K562 (cell line): ENCODE results near the gene AHCYL1. TPM values are rescaled to one million over a fixed set of nuclear protein-coding genes. Genes with fewer than 3 reads are reported as not detected.

Experiments used
- EP300 ChIP-seq: IDR thresholded peaks from 2 replicates; pipeline ENCODE4 v1.6.1; 2012; ENCODE audit warnings: low read length, improper control_type of control experiment
- ESRRA ChIP-seq: fragments of 450-650 bp; IDR thresholded peaks from 2 replicates; pipeline ENCODE4 v1.6.1; 2014; ENCODE audit warnings: low read depth, mild to moderate bottlenecking, moderate library complexity, borderline replicate concordance
- HEY1 ChIP-seq: fragments of 250-450 bp; sonication (Bioruptor Pico); IDR thresholded peaks from 2 replicates; pipeline ENCODE4 v1.5.0; 2020; ENCODE audit warnings: mild to moderate bottlenecking, moderate library complexity, borderline replicate concordance
- HLTF ChIP-seq: fragments of 450-650 bp; IDR thresholded peaks from 2 replicates; pipeline ENCODE4 v1.6.1; 2016
- HMG20B ChIP-seq: fragments of 250-450 bp; sonication (Bioruptor Pico); IDR thresholded peaks from 2 replicates; pipeline ENCODE4 v1.5.0; 2021; ENCODE audit warnings: mild to moderate bottlenecking
- KHSRP ChIP-seq: fragments of 450-650 bp; IDR thresholded peaks from 2 replicates; pipeline ENCODE4 v1.6.1; 2017
- MLLT1 ChIP-seq, 2 experiments: fragments of 450-650 bp; IDR thresholded peaks; 2 replicates each; pipeline ENCODE4 v1.6.1; 2016
- MTA1 ChIP-seq: fragments of 450-650 bp; IDR thresholded peaks from 2 replicates; pipeline ENCODE4 v1.6.1; 2017; ENCODE audit warnings: borderline replicate concordance
- NCOR1 ChIP-seq: fragments of 450-650 bp; IDR thresholded peaks from 2 replicates; pipeline ENCODE4 v1.6.1; 2016; ENCODE audit warnings: mild to moderate bottlenecking, moderate library complexity
- PPARD ChIP-seq: fragments of 250-450 bp; sonication (Bioruptor Pico); IDR thresholded peaks from 2 replicates; pipeline ENCODE4 v1.8.0; 2022; ENCODE audit warnings: inconsistent platforms, mild to moderate bottlenecking, moderate library complexity
- RCOR1 ChIP-seq, 2 experiments: IDR thresholded peaks; 2 replicates each; pipeline ENCODE4 v1.6.1; 2012; ENCODE audit warnings: low read depth in 2 of 2, low read length in 2 of 2, borderline replicate concordance in 1 of 2, improper control_type of control experiment in 1 of 2
- SMAD4 ChIP-seq: fragments of 250-450 bp; sonication (Bioruptor Pico); conservative IDR thresholded peaks from 2 replicates; pipeline ENCODE4 v1.8.0; 2021; ENCODE audit warnings: inconsistent platforms, mild to moderate bottlenecking, moderate library complexity
- TAL1 ChIP-seq: fragments of 450-650 bp; IDR thresholded peaks from 2 replicates; pipeline ENCODE4 v1.6.1; 2016; ENCODE audit warnings: mild to moderate bottlenecking
- TCF3 ChIP-seq: sonication (generic); formaldehyde crosslinking; IDR thresholded peaks from 2 replicates; pipeline ENCODE4 v1.4.0; 2020; ENCODE audit warnings: mild to moderate bottlenecking, missing genetic modification reagents
- TCF7 ChIP-seq: sonication (generic); IDR thresholded peaks from 2 replicates; pipeline ENCODE4 v1.6.1; 2016; ENCODE audit warnings: antibody characterized with exemption, borderline replicate concordance
- TEAD2 ChIP-seq: fragments of 450-650 bp; IDR thresholded peaks from 2 replicates; pipeline ENCODE4 v1.6.1; 2016; ENCODE audit warnings: missing genetic modification characterization, control low read depth, missing compliant biosample characterization
- WHSC1 ChIP-seq: IDR thresholded peaks from one replicate; pipeline ENCODE4 v1.6.1; 2012; ENCODE audit warnings: low read length, control low read depth, inconsistent platforms
- ZKSCAN3 ChIP-seq: fragments of 250-450 bp; sonication (Bioruptor Pico); IDR thresholded peaks from 2 replicates; pipeline ENCODE4 v1.4.0; 2020
- ZNF311 ChIP-seq: fragments of 250-450 bp; sonication (Bioruptor Pico); IDR thresholded peaks from 2 replicates; pipeline ENCODE4 v1.4.0; 2020; ENCODE audit warnings: mild to moderate bottlenecking, moderate library complexity
- ZNF444 ChIP-seq: fragments of 250-450 bp; sonication (Bioruptor Pico); IDR thresholded peaks from 2 replicates; pipeline ENCODE4 v1.4.0; 2020; ENCODE audit warnings: mild to moderate bottlenecking, moderate library complexity
- polyA plus RNA-seq, 8 experiments: library from polyadenylated mRNA; depleted of rRNA in 4 of 8; stranded (reverse) in 5 of 8; unstranded in 3 of 8; fragments of >200 nt; fragmentation: Nextera tagmentation in 2 of 8; fragmentation: Illumina TruSeq in 1 of 8; extraction: Ambion mirVana in 2 of 8; extraction: Trizol in 1 of 8; gene quantifications; 2 replicates each; pipeline versions ENCODE4 v1.2.1 to v1.2.3, GENCODE V29; 2011 to 2014; ENCODE audit warnings: inconsistent platforms in 1 of 8, missing spikeins in 1 of 8
- total RNA-seq, 7 experiments: library from RNA; depleted of rRNA in 6 of 7; stranded (reverse); fragments of >200 nt in 6 of 7; fragmentation: Illumina TruSeq in 2 of 7; extraction: Trizol in 2 of 7; gene quantifications; 2 replicates each; pipeline versions ENCODE4 v1.2.1 to v1.2.3, GENCODE V29; 2011 to 2021; ENCODE audit warnings: low replicate concordance in 1 of 7
- TF ChIP-seq, protein P1 (sequence below): fragments of 250-450 bp; sonication (Bioruptor Pico); IDR thresholded peaks from 2 replicates; pipeline ENCODE4 v1.8.0; 2022; ENCODE audit warnings: inconsistent platforms
- TF ChIP-seq, protein P2 (sequence below): sonication (generic); formaldehyde crosslinking; IDR thresholded peaks from 2 replicates; pipeline ENCODE4 v1.9.0; 2022; ENCODE audit warnings: mild to moderate bottlenecking, missing genetic modification reagents
- TF ChIP-seq, protein P3 (sequence below): fragments of 450-650 bp; formaldehyde crosslinking; IDR thresholded peaks from 2 replicates; pipeline ENCODE4 v1.4.0; 2020; ENCODE audit warnings: mild to moderate bottlenecking, mixed read lengths
- TF ChIP-seq, protein P4 (sequence below), 2 experiments: fragments of 450-650 bp; conservative IDR thresholded peaks; 2 replicates each; pipeline ENCODE4 v1.6.1; 2017; ENCODE audit warnings: mild to moderate bottlenecking in 2 of 2, moderate library complexity in 2 of 2

Gene AHCYL1
- total and polyA plus RNA-seq, 9 of the 15 experiments (the other 6 are each of a cell fraction or from before 2014, with no cell fraction given): 27.3 to 118 (median 44.5) TPM

GRCh38 chr1:110059133-110059863 lies 74.7 kb downstream of the AHCYL1 start (continued):
- TF ChIP-seq, protein P1, sequence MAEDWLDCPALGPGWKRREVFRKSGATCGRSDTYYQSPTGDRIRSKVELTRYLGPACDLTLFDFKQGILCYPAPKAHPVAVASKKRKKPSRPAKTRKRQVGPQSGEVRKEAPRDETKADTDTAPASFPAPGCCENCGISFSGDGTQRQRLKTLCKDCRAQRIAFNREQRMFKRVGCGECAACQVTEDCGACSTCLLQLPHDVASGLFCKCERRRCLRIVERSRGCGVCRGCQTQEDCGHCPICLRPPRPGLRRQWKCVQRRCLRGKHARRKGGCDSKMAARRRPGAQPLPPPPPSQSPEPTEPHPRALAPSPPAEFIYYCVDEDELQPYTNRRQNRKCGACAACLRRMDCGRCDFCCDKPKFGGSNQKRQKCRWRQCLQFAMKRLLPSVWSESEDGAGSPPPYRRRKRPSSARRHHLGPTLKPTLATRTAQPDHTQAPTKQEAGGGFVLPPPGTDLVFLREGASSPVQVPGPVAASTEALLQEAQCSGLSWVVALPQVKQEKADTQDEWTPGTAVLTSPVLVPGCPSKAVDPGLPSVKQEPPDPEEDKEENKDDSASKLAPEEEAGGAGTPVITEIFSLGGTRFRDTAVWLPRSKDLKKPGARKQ (CRISPR knock-in tag): no peak
- TF ChIP-seq HEY1 (no peak), TAL1 (peak; percentile 24; the same call in 1 of the 2 replicates), ESRRA (no peak), TCF3 (CRISPR knock-in tag) (peak; percentile 74), TEAD2 (no peak), WHSC1 (no peak), HMG20B (CRISPR knock-in tag) (no peak), PPARD (CRISPR knock-in tag) (no peak), HLTF (no peak), TCF7 (peak; percentile 65; the same call in 1 of the 2 replicates), MTA1 (no peak), KHSRP (no peak), EP300 (peak; percentile 14; the same call in 1 of the 2 replicates), NCOR1 (0 out of 2 replicates have a peak, but pooled peaks have one; percentile 31), ZNF444 (CRISPR knock-in tag) (no peak), RCOR1 (IDR thresholded peaks at IDR 0.05; ENCODE audit: borderline replicate concordance in 1 of 2, low read depth in 2 of 2, low read length in 2 of 2) (no peak), MLLT1 (IDR thresholded peaks at IDR 0.05) (no peak), ZKSCAN3 (CRISPR knock-in tag) (no peak), SMAD4 (no peak), ZNF311 (CRISPR knock-in tag) (no peak)
- TF ChIP-seq, protein P2, sequence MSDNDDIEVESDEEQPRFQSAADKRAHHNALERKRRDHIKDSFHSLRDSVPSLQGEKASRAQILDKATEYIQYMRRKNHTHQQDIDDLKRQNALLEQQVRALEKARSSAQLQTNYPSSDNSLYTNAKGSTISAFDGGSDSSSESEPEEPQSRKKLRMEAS (CRISPR knock-in tag): no peak
- TF ChIP-seq, protein P3, sequence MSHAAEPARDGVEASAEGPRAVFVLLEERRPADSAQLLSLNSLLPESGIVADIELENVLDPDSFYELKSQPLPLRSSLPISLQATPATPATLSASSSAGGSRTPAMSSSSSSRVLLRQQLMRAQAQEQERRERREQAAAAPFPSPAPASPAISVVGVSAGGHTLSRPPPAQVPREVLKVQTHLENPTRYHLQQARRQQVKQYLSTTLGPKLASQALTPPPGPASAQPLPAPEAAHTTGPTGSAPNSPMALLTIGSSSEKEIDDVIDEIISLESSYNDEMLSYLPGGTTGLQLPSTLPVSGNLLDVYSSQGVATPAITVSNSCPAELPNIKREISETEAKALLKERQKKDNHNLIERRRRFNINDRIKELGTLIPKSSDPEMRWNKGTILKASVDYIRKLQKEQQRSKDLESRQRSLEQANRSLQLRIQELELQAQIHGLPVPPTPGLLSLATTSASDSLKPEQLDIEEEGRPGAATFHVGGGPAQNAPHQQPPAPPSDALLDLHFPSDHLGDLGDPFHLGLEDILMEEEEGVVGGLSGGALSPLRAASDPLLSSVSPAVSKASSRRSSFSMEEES: no peak
- TF ChIP-seq, protein P4, sequence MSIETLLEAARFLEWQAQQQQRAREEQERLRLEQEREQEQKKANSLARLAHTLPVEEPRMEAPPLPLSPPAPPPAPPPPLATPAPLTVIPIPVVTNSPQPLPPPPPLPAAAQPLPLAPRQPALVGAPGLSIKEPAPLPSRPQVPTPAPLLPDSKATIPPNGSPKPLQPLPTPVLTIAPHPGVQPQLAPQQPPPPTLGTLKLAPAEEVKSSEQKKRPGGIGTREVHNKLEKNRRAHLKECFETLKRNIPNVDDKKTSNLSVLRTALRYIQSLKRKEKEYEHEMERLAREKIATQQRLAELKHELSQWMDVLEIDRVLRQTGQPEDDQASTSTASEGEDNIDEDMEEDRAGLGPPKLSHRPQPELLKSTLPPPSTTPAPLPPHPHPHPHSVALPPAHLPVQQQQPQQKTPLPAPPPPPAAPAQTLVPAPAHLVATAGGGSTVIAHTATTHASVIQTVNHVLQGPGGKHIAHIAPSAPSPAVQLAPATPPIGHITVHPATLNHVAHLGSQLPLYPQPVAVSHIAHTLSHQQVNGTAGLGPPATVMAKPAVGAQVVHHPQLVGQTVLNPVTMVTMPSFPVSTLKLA (conservative IDR thresholded peaks at IDR 0.05): 0 out of 4 replicates have a peak, but pooled peaks of 1 of the 2 experiments have one; percentile 32
